Ovary (tissue), 9 donors: ENCODE data around the gene TMEM45A. TPM values are rescaled to one million over a fixed set of nuclear protein-coding genes. Genes with fewer than 3 reads are reported as not detected.

Experiments
- DNase-seq, 5 donors: peaks; one replicate each; pipeline ENCODE4 v3.0.0-alpha.2; 2019 to 2020
- H3K27ac ChIP-seq, 2 donors: fragments of 200-600 bp; one replicate each; pipeline versions ENCODE4 v1.5.1 to v1.8.0; 2019 to 2022
- H3K27me3 ChIP-seq: fragments of 200-600 bp; one replicate; pipeline ENCODE4 v1.8.0; 2022
- H3K36me3 ChIP-seq: fragments of 200-600 bp; sonication (generic); one replicate; pipeline ENCODE4 v1.5.1; 2019
- H3K4me1 ChIP-seq: one replicate; pipeline ENCODE4 v1.8.1; 2013; ENCODE audit warnings: mild to moderate bottlenecking, moderate library complexity; ENCODE audit not compliant: insufficient read depth
- H3K4me3 ChIP-seq: fragments of 200-600 bp; sonication (generic); one replicate; pipeline ENCODE4 v1.5.1; 2017
- H3K9me3 ChIP-seq, 2 donors: fragments of 200-600 bp in 1 of 2; sonication (generic) in 1 of 2; one replicate each; pipeline versions ENCODE4 v1.5.1 to v1.8.1; 2013 to 2019; ENCODE audit warnings: mild to moderate bottlenecking in 1 of 2, moderate library complexity in 1 of 2
- EP300 ChIP-seq: sonication (generic); formaldehyde crosslinking; IDR thresholded peaks from one replicate; pipeline ENCODE4 v1.6.1; 2017; ENCODE audit warnings: antibody characterized with exemption
- POLR2A ChIP-seq: fragments of 450-650 bp; IDR thresholded peaks from one replicate; pipeline ENCODE4 v1.6.1; 2017; ENCODE audit warnings: antibody characterized with exemption, mild to moderate bottlenecking, moderate library complexity
- WGBS, 3 donors: extraction: QIAGEN DNeasy Blood & Tissue Kit in 1 of 3; methylation state at CpG; one replicate each; pipeline versions ENCODE4 v1.1.5 to v1.1.7; 2013 to 2017; 5-methylcytosine and 5-hydroxymethylcytosine counted together
- intact Hi-C, 4 donors: fragments of 100-400 bp; cut with DNase I; formaldehyde crosslinking; loops; one replicate each; pipeline versions ENCODE4 v1.11.0 to v1.15.1; 2022 to 2023
- polyA plus RNA-seq, 2 donors: library from polyadenylated mRNA; stranded (reverse); fragments of 200-250 nt in 1 of 2; fragments of 350-450 nt in 1 of 2; fragmentation: Illumina TruSeq in 1 of 2; extraction: RNeasy Lipid Tissue Mini Kit (QIAGEN cat#74804) in 1 of 2; gene quantifications; one replicate each; pipeline ENCODE4 v1.2.3, GENCODE V29; 2013 to 2014
- total RNA-seq, 7 donors: library from RNA; depleted of rRNA in 2 of 7; stranded (reverse); fragments of >200 nt in 2 of 7; fragmentation: NEBNext Ultra II Directional in 3 of 7; extraction: Animal tissue kit (Norgen Biotek cat#: 25700) in 3 of 7; gene quantifications; one replicate each; pipeline versions ENCODE4 v1.1.0 to v1.2.4, GENCODE V29; 2016 to 2023
- TF ChIP-seq, protein P1 (sequence below), 3 donors: fragments of 450-650 bp in 2 of 3; fragments of 200-600 bp in 1 of 3; IDR thresholded peaks; one replicate each; pipeline versions ENCODE4 v1.5.1 to v1.8.0; 2016 to 2022; ENCODE audit warnings: antibody characterized with exemption in 3 of 3, mild to moderate bottlenecking in 1 of 3
- donor health status: DM: no; HTN: no; CAD: no; lungs with moderate emphysema.
- donor health status: DM: no; HTN: no; CAD: no.
- donor health status: Bipolar disorder and iron deficiency.
- donor health status: DM: yes; HTN: yes; CAD: no.
- donor health status: DM: no; HTN: no; CAD: no.
- donor health status: DM: yes; HTN: yes; CAD: no.

TMEM45A gene
- total and polyA plus RNA-seq, 9 donors = 6.1 to 72.0 (median 9.1) TPM

DNA sequence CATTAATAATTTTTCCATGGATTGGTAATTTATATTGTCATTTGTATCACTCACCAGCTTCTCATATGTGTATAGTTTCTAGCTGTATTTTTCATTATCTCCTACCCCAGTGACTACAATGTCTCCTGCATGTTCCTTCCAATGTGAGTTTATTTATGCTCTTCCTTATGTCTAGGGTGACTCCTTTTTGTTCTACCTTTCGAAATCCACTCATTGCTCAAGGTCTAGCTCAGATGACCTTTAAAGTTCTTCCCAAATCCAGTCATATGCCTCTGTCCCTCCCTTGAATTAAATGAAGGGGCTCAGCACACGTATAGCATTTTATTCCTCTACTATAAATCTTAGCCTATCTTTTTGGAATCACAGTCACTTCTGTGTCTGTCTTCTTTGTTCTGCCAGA is 53.0 kb downstream of the TMEM45A start:
- Histone ChIP-seq H3K4me3 (no peak overlapping the region), H3K4me1 (no peaks in the 10 kb centered on the region), H3K27ac (no peak overlapping the region), H3K36me3 (no peaks in the 10 kb centered on the region), H3K9me3 (no peaks in the 10 kb centered on the region), H3K27me3 (no peaks in the 10 kb centered on the region)
- DNase-seq = no peak
- TF ChIP-seq EP300 = no peak
- TF ChIP-seq, protein P1, sequence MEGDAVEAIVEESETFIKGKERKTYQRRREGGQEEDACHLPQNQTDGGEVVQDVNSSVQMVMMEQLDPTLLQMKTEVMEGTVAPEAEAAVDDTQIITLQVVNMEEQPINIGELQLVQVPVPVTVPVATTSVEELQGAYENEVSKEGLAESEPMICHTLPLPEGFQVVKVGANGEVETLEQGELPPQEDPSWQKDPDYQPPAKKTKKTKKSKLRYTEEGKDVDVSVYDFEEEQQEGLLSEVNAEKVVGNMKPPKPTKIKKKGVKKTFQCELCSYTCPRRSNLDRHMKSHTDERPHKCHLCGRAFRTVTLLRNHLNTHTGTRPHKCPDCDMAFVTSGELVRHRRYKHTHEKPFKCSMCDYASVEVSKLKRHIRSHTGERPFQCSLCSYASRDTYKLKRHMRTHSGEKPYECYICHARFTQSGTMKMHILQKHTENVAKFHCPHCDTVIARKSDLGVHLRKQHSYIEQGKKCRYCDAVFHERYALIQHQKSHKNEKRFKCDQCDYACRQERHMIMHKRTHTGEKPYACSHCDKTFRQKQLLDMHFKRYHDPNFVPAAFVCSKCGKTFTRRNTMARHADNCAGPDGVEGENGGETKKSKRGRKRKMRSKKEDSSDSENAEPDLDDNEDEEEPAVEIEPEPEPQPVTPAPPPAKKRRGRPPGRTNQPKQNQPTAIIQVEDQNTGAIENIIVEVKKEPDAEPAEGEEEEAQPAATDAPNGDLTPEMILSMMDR (IDR thresholded peaks at IDR 0.05) = no peak
- no peak for TF ChIP-seq POLR2A
- intact Hi-C loops = no loop called here
- 79 to 86% (median 81%) methylated on average over 2 of the region's 2 CpGs for WGBS, 3 donors

- no peak for DNase-seq
- Histone ChIP-seq H3K4me3 (no peak overlapping the region), H3K36me3 (no peaks in the 10 kb centered on the region), H3K27ac (no peak overlapping the region), H3K4me1 (no peaks in the 10 kb centered on the region), H3K27me3 (no peaks in the 10 kb centered on the region), H3K9me3 (no peaks in the 10 kb centered on the region)
- intact Hi-C loops = no loop called here
- no peak for TF ChIP-seq EP300
- TF ChIP-seq, protein P1 (IDR thresholded peaks at IDR 0.05) = no peak
- TF ChIP-seq POLR2A = no peak
- 57 to 80% (median 75%) methylated on average over 3 of the region's 3 CpGs for WGBS, 3 donors
These were observed 53.8 kb downstream of the TMEM45A start for GRCh38 chr3:100546020-100546744.

DNA sequence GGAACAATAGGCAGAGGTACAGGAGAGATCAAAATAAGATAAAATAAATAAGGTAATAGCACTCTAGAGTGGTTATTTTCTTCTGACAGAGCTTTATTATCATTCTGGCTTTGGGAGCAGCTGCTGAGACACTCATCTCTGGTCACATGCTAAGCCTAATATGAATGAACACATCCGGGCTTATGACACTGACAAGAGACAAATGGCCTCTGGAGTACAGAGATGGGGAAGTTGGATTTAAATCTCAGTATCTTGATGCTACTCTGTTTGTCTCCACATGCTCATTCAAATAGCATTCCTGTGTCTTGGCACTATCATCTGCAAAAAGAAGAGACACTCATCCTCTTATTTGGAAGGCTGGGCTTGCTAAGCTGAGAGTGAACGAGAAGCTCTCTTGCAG is 55.6 kb downstream of the TMEM45A start:
- H3K4me3 ChIP-seq = no peak overlapping the region
- WGBS, 3 donors = 36 to 54% (median 42%) methylated on average over 2 of the region's 2 CpGs
- no peak overlapping the region for H3K27ac ChIP-seq
- intact Hi-C loops = no loop called here
- no peaks in the 10 kb centered on the region for H3K9me3 ChIP-seq
- no peaks in the 10 kb centered on the region for H3K4me1 ChIP-seq
- no peak for DNase-seq
- H3K36me3 ChIP-seq = no peaks in the 10 kb centered on the region
- TF ChIP-seq, protein P1 (IDR thresholded peaks at IDR 0.05) = no peak
- TF ChIP-seq EP300 = no peak
- no peak for TF ChIP-seq POLR2A
- no peaks in the 10 kb centered on the region for H3K27me3 ChIP-seq

GRCh38 chr3:100553618-100554372 is 61.4 kb downstream of the TMEM45A start:
- WGBS, 3 donors = 88 to 91% (median 89%) methylated on average over 3 of the region's 3 CpGs
- H3K4me1 ChIP-seq = no peaks in the 10 kb centered on the region
- no peaks in the 10 kb centered on the region for H3K27me3 ChIP-seq
- no peaks in the 10 kb centered on the region for H3K9me3 ChIP-seq
- intact Hi-C loops = no loop called here
- H3K27ac ChIP-seq = no peak overlapping the region
- no peak for DNase-seq
- H3K36me3 ChIP-seq = no peaks in the 10 kb centered on the region
- no peak for TF ChIP-seq EP300
- TF ChIP-seq, protein P1 (IDR thresholded peaks at IDR 0.05) = no peak
- no peak for TF ChIP-seq POLR2A
- no peak overlapping the region for H3K4me3 ChIP-seq
